Right atrium auricular region (tissue), 2 donors: ENCODE measurements around the gene C2orf81. TPM values are rescaled to one million over a fixed set of nuclear protein-coding genes. Genes with fewer than 3 reads are reported as not detected.

Experiments used
- DNase-seq: peaks from one replicate; pipeline ENCODE4 v3.0.0-alpha.2; 2019; ENCODE audit warnings: low spot score
- H3K27ac ChIP-seq, 2 donors: fragments of 200-600 bp; sonication (generic); 1 replicate in 1 of 2; 2 replicates in 1 of 2; pipeline ENCODE4 v1.5.1; 2016 to 2019
- H3K27me3 ChIP-seq, 2 donors: fragments of 200-600 bp; sonication (generic); one replicate each; pipeline versions ENCODE4 v1.5.1 to v1.6.0; 2017 to 2019
- H3K36me3 ChIP-seq: fragments of 200-600 bp; sonication (generic); one replicate; pipeline ENCODE4 v1.5.1; 2016
- H3K4me1 ChIP-seq, 2 donors: fragments of 200-600 bp; sonication (generic); one replicate each; pipeline versions ENCODE4 v1.5.1 to v1.6.0; 2017 to 2019
- H3K4me3 ChIP-seq, 2 donors: fragments of 200-600 bp; sonication (generic); 1 replicate in 1 of 2; 2 replicates in 1 of 2; pipeline ENCODE4 v1.5.1; 2017 to 2019; ENCODE audit warnings: mild to moderate bottlenecking in 1 of 2, moderate library complexity in 1 of 2
- H3K9me3 ChIP-seq, 2 donors: fragments of 200-600 bp; sonication (generic); one replicate each; pipeline ENCODE4 v1.5.1; 2019
- CTCF ChIP-seq, 2 donors: fragments of 200-600 bp; sonication (generic); IDR thresholded peaks; one replicate each; pipeline ENCODE4 v1.5.1; 2019; ENCODE audit warnings: antibody characterized with exemption in 2 of 2
- total RNA-seq, 2 donors: library from RNA; depleted of rRNA; stranded (reverse); fragments of >200 nt; gene quantifications; one replicate each; pipeline ENCODE4 v1.1.0, GENCODE V29; 2016

Gene C2orf81
- total RNA-seq, 2 donors from 2014 or later, result 0.94 to 1.0 TPM

GRCh38 chr2:74420006-74420405 lies 1.4 kb downstream of the C2orf81 start:
- no peaks in the 10 kb centered on the region for H3K9me3 ChIP-seq
- no peak for TF ChIP-seq CTCF (IDR thresholded peaks at IDR 0.05)
- H3K36me3 ChIP-seq, result no peaks in the 10 kb centered on the region
- peaks cover 0 to 33% of the 10 kb centered on the region in 2 donors for H3K4me1 ChIP-seq
- H3K27ac ChIP-seq, result no peak overlapping the region
- no peaks in the 10 kb centered on the region for H3K27me3 ChIP-seq
- H3K4me3 ChIP-seq, result no peak overlapping the region
- DNase-seq, result no peak

- no peak overlapping the region for H3K4me3 ChIP-seq
- H3K36me3 ChIP-seq, result no peaks in the 10 kb centered on the region
- peaks cover 0 to 40% of the 10 kb centered on the region in 2 donors for H3K4me1 ChIP-seq
- no peak for DNase-seq
- no peak overlapping the region for H3K27ac ChIP-seq
- no peaks in the 10 kb centered on the region for H3K9me3 ChIP-seq
- TF ChIP-seq CTCF (IDR thresholded peaks at IDR 0.05), result no peak
- no peaks in the 10 kb centered on the region for H3K27me3 ChIP-seq
These were observed 2.1 kb downstream of the C2orf81 start for GRCh38 chr2:74419345-74419744.

GRCh38 chr2:74418312-74418711 lies 3.1 kb downstream of the C2orf81 start:
- H3K27me3 ChIP-seq, result no peaks in the 10 kb centered on the region
- H3K4me3 ChIP-seq, result no peak overlapping the region
- DNase-seq, result no peak
- H3K27ac ChIP-seq, result no peak overlapping the region
- H3K9me3 ChIP-seq, result no peaks in the 10 kb centered on the region
- no peaks in the 10 kb centered on the region for H3K36me3 ChIP-seq
- peaks cover 0 to 44% of the 10 kb centered on the region in 2 donors for H3K4me1 ChIP-seq
- TF ChIP-seq CTCF (IDR thresholded peaks at IDR 0.05), result no peak

GRCh38 chr2:74417763-74418162 lies 3.7 kb downstream of the C2orf81 start:
- H3K27me3 ChIP-seq, result no peaks in the 10 kb centered on the region
- H3K4me1 ChIP-seq, result peaks cover 0 to 44% of the 10 kb centered on the region in 2 donors
- TF ChIP-seq CTCF (IDR thresholded peaks at IDR 0.05), result no peak
- H3K9me3 ChIP-seq, result no peaks in the 10 kb centered on the region
- no peak overlapping the region for H3K4me3 ChIP-seq
- no peak overlapping the region for H3K27ac ChIP-seq
- no peaks in the 10 kb centered on the region for H3K36me3 ChIP-seq
- no peak for DNase-seq

GRCh38 chr2:74417197-74417596 lies 4.2 kb downstream of the C2orf81 start:
- TF ChIP-seq CTCF (IDR thresholded peaks at IDR 0.05), result no peak
- Histone ChIP-seq H3K9me3 (no peaks in the 10 kb centered on the region), H3K36me3 (no peaks in the 10 kb centered on the region), H3K4me3 (no peak overlapping the region), H3K27me3 (no peaks in the 10 kb centered on the region), H3K4me1 (peaks cover 0 to 42% of the 10 kb centered on the region in 2 donors), H3K27ac (no peak overlapping the region)
- DNase-seq, result no peak

GRCh38 chr2:74416778-74417177 lies 4.6 kb downstream of the C2orf81 start:
- Histone ChIP-seq H3K4me1 (peaks cover 0 to 39% of the 10 kb centered on the region in 2 donors), H3K36me3 (no peaks in the 10 kb centered on the region), H3K27me3 (no peaks in the 10 kb centered on the region), H3K4me3 (no peak overlapping the region), H3K27ac (no peak overlapping the region), H3K9me3 (no peaks in the 10 kb centered on the region)
- no peak for TF ChIP-seq CTCF (IDR thresholded peaks at IDR 0.05)
- no peak for DNase-seq
